K562 (cell line): ENCODE results near the gene PHF19. TPM values are rescaled to one million over a fixed set of nuclear protein-coding genes. Genes with fewer than 3 reads are reported as not detected.

Experiments used
- ATAC-seq: fragments of 200-7000 bp; cut with Tn5 transposase; 3 replicates; pipeline ENCODE4 v1.9.1; 2020; ENCODE audit warnings: moderate library complexity
- BruUV-seq: library from RNA; stranded (reverse); fragments of 400-500 nt; replicated peaks from 2 replicates; lab custom pipeline; 2021; lab: Mats Ljungman, UMichigan
- CTCF ChIA-PET: fragments of 300-600 bp; formaldehyde crosslinking; extraction: SDS; loops from one replicate; lab custom pipeline; 2021; ENCODE audit warnings: low intra/inter-chr PET ratio; lab: Yijun Ruan, JAX
- POLR2A ChIA-PET: fragments of 300-600, 350-650 bp; sonication (Branson Sonifier 250); formaldehyde crosslinking; extraction: SDS; loops from one replicate; lab custom pipeline; 2021; ENCODE audit warnings: antibody characterized with exemption, inconsistent platforms; lab: Yijun Ruan, JAX
- DNase-seq, 4 experiments: peaks; one replicate each; pipeline versions ENCODE4 v3.0.0 to v3.0.0-alpha.2; 2011 to 2018; ENCODE audit warnings: low spot score in 3 of 4, mixed read lengths in 3 of 4; ENCODE audit errors: extremely low read depth in 1 of 4
- FAIRE-seq: peaks from 2 replicates; lab custom pipeline; 2011; peaks lifted over from hg19 to GRCh38; lab: Jason Lieb, UNC
- H2AFZ ChIP-seq: 2 replicates; pipeline ENCODE4 v1.6.0; 2011; ENCODE audit warnings: low read depth, low read length, control low read depth, inconsistent platforms
- H3K27ac ChIP-seq: fragments of 200-600 bp; 3 replicates; pipeline ENCODE4 v1.8.0; 2011; ENCODE audit warnings: low read depth, mild to moderate bottlenecking, control low read depth, inconsistent platforms, low read length, moderate library complexity, mixed read lengths; ENCODE audit errors: extremely low read depth
- H3K27me3 ChIP-seq, 2 experiments: fragments of 300-600 bp in 1 of 2; 2 replicates in 1 of 2; 3 replicates in 1 of 2; pipeline versions ENCODE4 v1.6.0 to v1.8.0; 2011; ENCODE audit warnings: inconsistent platforms in 2 of 2, low read length in 2 of 2, mild to moderate bottlenecking in 1 of 2, mixed read lengths in 1 of 2, moderate library complexity in 1 of 2; ENCODE audit not compliant: control insufficient read depth in 2 of 2, insufficient read depth in 2 of 2
- H3K36me3 ChIP-seq: fragments of 300-600 bp; 3 replicates; pipeline ENCODE4 v1.8.0; 2011; ENCODE audit warnings: mild to moderate bottlenecking, low read length, inconsistent platforms; ENCODE audit not compliant: control insufficient read depth, insufficient read depth
- H3K4me1 ChIP-seq, 2 experiments: fragments of 200-600 bp in 1 of 2; replicated peaks in 1 of 2; 2 replicates in 1 of 2; 3 replicates in 1 of 2; pipeline versions ENCODE4 v1.5.1 to v1.8.0; 2011; ENCODE audit warnings: inconsistent platforms in 2 of 2, low read length in 2 of 2, mild to moderate bottlenecking in 1 of 2, mixed read lengths in 1 of 2, moderate library complexity in 1 of 2; ENCODE audit not compliant: control insufficient read depth in 2 of 2, insufficient read depth in 2 of 2
- H3K4me2 ChIP-seq: 2 replicates; pipeline ENCODE4 v1.6.1; 2011; ENCODE audit warnings: low read length, control low read depth, inconsistent platforms, mixed read lengths; ENCODE audit not compliant: insufficient read depth
- H3K4me3 ChIP-seq: fragments of 200-600 bp; sonication (generic), shearing (Covaris generic); 2 replicates; pipeline ENCODE4 v1.5.1; 2016; ENCODE audit warnings: control low read depth, inconsistent platforms
- H3K79me2 ChIP-seq: fragments of 200-600 bp; 3 replicates; pipeline ENCODE4 v1.8.0; 2011; ENCODE audit warnings: low read length, inconsistent platforms; ENCODE audit not compliant: control insufficient read depth, insufficient read depth
- H3K9ac ChIP-seq, 2 experiments: 2 replicates each; pipeline versions ENCODE4 v1.6.0 to v1.6.1; 2011; ENCODE audit warnings: low read depth in 2 of 2, low read length in 2 of 2, control low read depth in 1 of 2, inconsistent platforms in 1 of 2, mild to moderate bottlenecking in 1 of 2, mixed read lengths in 1 of 2; ENCODE audit not compliant: insufficient read depth in 1 of 2
- H3K9me1 ChIP-seq: one replicate; pipeline ENCODE4 v1.6.0; 2011; ENCODE audit warnings: inconsistent platforms, mild to moderate bottlenecking, low read length, moderate library complexity; ENCODE audit not compliant: control insufficient read depth, insufficient read depth
- H3K9me3 ChIP-seq: replicated peaks from 2 replicates; pipeline ENCODE4 v1.5.1; 2011; ENCODE audit warnings: low read depth, low read length, inconsistent platforms; ENCODE audit not compliant: control insufficient read depth, insufficient read depth
- H4K20me1 ChIP-seq: replicated peaks from 2 replicates; pipeline ENCODE4 v1.6.1; 2011; ENCODE audit warnings: low read length, inconsistent platforms, mixed read lengths; ENCODE audit not compliant: control insufficient read depth, insufficient read depth
- GTF2E2 ChIP-seq: fragments of 200-800 bp; sonication (Bioruptor generic); IDR thresholded peaks from 2 replicates; pipeline ENCODE4 v1.6.1; 2016; ENCODE audit warnings: missing genetic modification characterization, missing compliant biosample characterization
- MAFG ChIP-seq: fragments of 450-650 bp; conservative IDR thresholded peaks from 2 replicates; pipeline ENCODE4 v1.6.1; 2016; ENCODE audit warnings: missing genetic modification characterization, missing compliant biosample characterization
- PCBP1 ChIP-seq: fragments of 200-400 bp; formaldehyde crosslinking; IDR thresholded peaks from 2 replicates; pipeline ENCODE4 v1.6.1; 2018; ENCODE audit warnings: mild to moderate bottlenecking, low read depth, low read length; ENCODE audit not compliant: poor library complexity, severe bottlenecking
- RBM17 ChIP-seq: fragments of 200-400 bp; formaldehyde crosslinking; IDR thresholded peaks from 2 replicates; pipeline ENCODE4 v1.6.1; 2017; ENCODE audit warnings: low read depth, mild to moderate bottlenecking, low read length, borderline replicate concordance
- SMARCA5 ChIP-seq: fragments of 450-650 bp; IDR thresholded peaks from 2 replicates; pipeline ENCODE4 v1.6.1; 2016
- STAT6 ChIP-seq: sonication (generic); formaldehyde crosslinking; IDR thresholded peaks from 2 replicates; pipeline ENCODE4 v1.8.1; 2023; ENCODE audit warnings: mild to moderate bottlenecking, missing genetic modification reagents
- TAF1 ChIP-seq: IDR thresholded peaks from 2 replicates; pipeline ENCODE4 v1.6.1; 2011; ENCODE audit warnings: mild to moderate bottlenecking, low read length, moderate library complexity; ENCODE audit not compliant: insufficient read depth, control insufficient read depth, severe bottlenecking; ENCODE audit errors: extremely low read depth
- THAP7 ChIP-seq: fragments of 250-450 bp; sonication (Bioruptor Pico); IDR thresholded peaks from 2 replicates; pipeline ENCODE4 v1.5.0; 2021
- TRIM28 ChIP-seq: fragments of 450-650 bp; IDR thresholded peaks from 2 replicates; pipeline ENCODE4 v1.6.1; 2017
- ZC3H11A ChIP-seq: IDR thresholded peaks from 2 replicates; pipeline ENCODE4 v1.6.1; 2012; ENCODE audit warnings: low read depth, low read length, improper control_type of control experiment
- ZFP36 ChIP-seq: fragments of 150-350 bp; IDR thresholded peaks from 2 replicates; pipeline ENCODE4 v1.6.1; 2018; ENCODE audit warnings: low read length, low read depth; ENCODE audit not compliant: partially characterized antibody
- ZNF212 ChIP-seq: fragments of 450-650 bp; formaldehyde crosslinking; IDR thresholded peaks from 2 replicates; pipeline ENCODE4 v1.4.0; 2020; ENCODE audit warnings: mild to moderate bottlenecking
- ZNF3 ChIP-seq: fragments of 250-450 bp; sonication (Bioruptor Pico); IDR thresholded peaks from 2 replicates; pipeline ENCODE4 v1.5.0; 2021; ENCODE audit warnings: mild to moderate bottlenecking, moderate library complexity
- WGBS: fragments of 100-300 bp; shearing (Covaris generic); methylation state at CpG from one replicate; pipeline ENCODE4 v1.1.6; 2016; ENCODE audit warnings: low coverage, mixed read lengths; ENCODE audit not compliant: insufficient coverage; ENCODE audit errors: missing lambda C conversion rate; 5-methylcytosine and 5-hydroxymethylcytosine counted together
- in situ Hi-C: fragments of 300-500 bp; cut with MboI; formaldehyde crosslinking; loops from 4 replicates; pipeline ENCODE4 v1.15.0; 2018; ENCODE audit warnings: inconsistent platforms, mixed read lengths
- intact Hi-C: fragments of 100-400 bp; cut with micrococcal nuclease; formaldehyde crosslinking; loops from 2 replicates; pipeline ENCODE4 v1.14.2; 2022
- polyA plus RNA-seq, 8 experiments: library from polyadenylated mRNA; depleted of rRNA in 4 of 8; stranded (reverse) in 5 of 8; unstranded in 3 of 8; fragments of >200 nt; fragmentation: Nextera tagmentation in 2 of 8; fragmentation: Illumina TruSeq in 1 of 8; extraction: Ambion mirVana in 2 of 8; extraction: Trizol in 1 of 8; gene quantifications; 2 replicates each; pipeline versions ENCODE4 v1.2.1 to v1.2.3, GENCODE V29; 2011 to 2014; ENCODE audit warnings: inconsistent platforms in 1 of 8, missing spikeins in 1 of 8
- total RNA-seq, 7 experiments: library from RNA; depleted of rRNA in 6 of 7; stranded (reverse); fragments of >200 nt in 6 of 7; fragmentation: Illumina TruSeq in 2 of 7; extraction: Trizol in 2 of 7; gene quantifications; 2 replicates each; pipeline versions ENCODE4 v1.2.1 to v1.2.3, GENCODE V29; 2011 to 2021; ENCODE audit warnings: low replicate concordance in 1 of 7
- TF ChIP-seq, protein P1 (sequence below), 3 experiments: fragments of 200-800 bp in 1 of 3; sonication (Bioruptor generic) in 1 of 3; sonication (generic) in 1 of 3; formaldehyde crosslinking in 1 of 3; IDR thresholded peaks; 2 replicates each; pipeline versions ENCODE4 v1.6.1 to v1.8.0; 2016 to 2022; ENCODE audit warnings: mild to moderate bottlenecking in 2 of 3, missing compliant biosample characterization in 2 of 3, missing genetic modification characterization in 2 of 3, missing genetic modification reagents in 1 of 3
- TF ChIP-seq, protein P2 (sequence below): fragments of 250-450 bp; sonication (Bioruptor Pico); IDR thresholded peaks from 2 replicates; pipeline ENCODE4 v1.8.0; 2022; ENCODE audit warnings: moderate library complexity, mild to moderate bottlenecking, inconsistent platforms

Gene PHF19
- total and polyA plus RNA-seq, 9 of the 15 experiments (the other 6 are each of a cell fraction or from before 2014, with no cell fraction given) = 95.8 to 403 (median 255) TPM

DNA sequence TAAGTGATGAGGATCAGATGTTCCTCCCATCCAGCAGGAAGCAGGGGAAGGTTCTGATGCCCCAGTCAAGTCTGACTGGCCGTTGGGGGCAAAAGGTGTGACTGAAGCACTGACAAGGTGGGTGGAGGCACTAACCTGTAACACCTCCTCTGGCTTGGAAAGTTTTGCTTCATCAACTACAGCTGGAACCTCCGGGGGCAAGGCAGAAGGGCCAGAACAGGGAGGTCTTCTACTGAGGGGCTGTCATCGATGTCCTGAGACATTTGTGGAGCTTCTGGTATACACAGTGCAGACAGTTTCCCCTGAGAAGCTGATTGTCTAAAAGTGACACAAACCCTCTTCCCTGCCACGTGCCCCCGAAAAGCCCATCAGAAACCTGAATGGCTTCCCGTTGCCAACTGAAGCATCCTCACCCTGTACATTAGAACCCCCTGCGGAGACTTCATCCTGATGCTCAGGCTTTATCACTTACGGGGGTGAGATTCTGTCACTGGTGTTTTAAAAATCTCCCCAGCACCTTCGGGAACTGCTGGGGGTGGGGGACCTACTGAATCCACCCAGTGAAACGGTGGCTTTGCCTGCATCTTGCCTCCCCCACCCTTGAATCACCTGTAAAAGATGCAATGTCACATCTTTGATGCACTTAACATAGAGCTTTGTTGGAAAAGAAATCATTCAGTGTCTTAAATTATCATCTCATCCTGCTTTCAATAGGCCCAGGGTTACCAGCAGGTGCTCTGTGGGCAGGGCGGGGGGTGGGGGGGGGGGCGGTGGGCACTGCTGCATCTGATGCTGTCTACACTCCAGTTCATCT lies 25.0 kb upstream of the PHF19 start:
- Histone ChIP-seq H3K9me3 (no peaks in the 10 kb centered on the region), H3K36me3 (no peaks in the 10 kb centered on the region), H4K20me1 (no peaks in the 10 kb centered on the region), H3K27me3 (no peaks in the 10 kb centered on the region), H3K4me2 (no peak overlapping the region), H3K27ac (no peak overlapping the region), H3K79me2 (no peaks in the 10 kb centered on the region), H3K9ac (peak overlapping the region in 1 of 2 experiments; percentile 15; a peak in 1 of 4 replicates), H3K4me1 (peaks cover 39 to 42% of the 10 kb centered on the region in 2 experiments), H3K4me3 (no peak overlapping the region), H2AFZ (peak overlapping the region; percentile 4), H3K9me1 (no peaks in the 10 kb centered on the region)
- CTCF ChIA-PET = no interaction called here
- FAIRE-seq (no peak), ATAC-seq (no peak), DNase-seq (no peak)
- BruUV-seq = no TSS peak
- 48% methylated on average over 12 of the region's 12 CpGs for WGBS
- POLR2A ChIA-PET = interaction anchor here (0.6 to 22.9 kb wide), 8 partner anchors 7 to 174 kb away, joined by 3 to 464 read pairs (median 4); partner anchors contain the start of gene PHF19
- in situ Hi-C loops (no loop called here), intact Hi-C loops (no loop called here)
- TF ChIP-seq MAFG (no peak), GTF2E2 (tag) (no peak), THAP7 (CRISPR knock-in tag) (no peak), ZFP36 (no peak), RBM17 (no peak), TRIM28 (no peak), TAF1 (no peak), PCBP1 (no peak), STAT6 (CRISPR knock-in tag) (no peak), SMARCA5 (no peak), ZC3H11A (no peak), ZNF212 (CRISPR knock-in tag) (0 out of 2 replicates have a peak, but pooled peaks have one; percentile 10), ZNF3 (CRISPR knock-in tag) (no peak)
- TF ChIP-seq, protein P1, sequence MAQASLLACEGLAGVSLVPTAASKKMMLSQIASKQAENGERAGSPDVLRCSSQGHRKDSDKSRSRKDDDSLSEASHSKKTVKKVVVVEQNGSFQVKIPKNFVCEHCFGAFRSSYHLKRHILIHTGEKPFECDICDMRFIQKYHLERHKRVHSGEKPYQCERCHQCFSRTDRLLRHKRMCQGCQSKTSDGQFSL (CRISPR knock-in tag; IDR thresholded peaks at IDR 0.05) = no peak
- TF ChIP-seq, protein P1 (tag; IDR thresholded peaks at IDR 0.05) = 0 out of 4 replicates have a peak, but pooled peaks of 1 of the 2 experiments have one; percentile 52
- TF ChIP-seq, protein P2, sequence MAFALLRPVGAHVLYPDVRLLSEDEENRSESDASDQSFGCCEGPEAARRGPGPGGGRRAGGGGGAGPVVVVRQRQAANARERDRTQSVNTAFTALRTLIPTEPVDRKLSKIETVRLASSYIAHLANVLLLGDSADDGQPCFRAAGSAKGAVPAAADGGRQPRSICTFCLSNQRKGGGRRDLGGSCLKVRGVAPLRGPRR (CRISPR knock-in tag) = 0 out of 2 replicates have a peak, but pooled peaks have one; percentile 25
